Posterior vena cava (tissue), 2 donors: ENCODE data around the gene CFC1. TPM values are rescaled to one million over a fixed set of nuclear protein-coding genes. Genes with fewer than 3 reads are reported as not detected.
"Not testable (repeated sequence)": the region's sequence is repeated elsewhere in the genome, so short reads cannot be mapped to it uniquely, and the experiment has no call there.

Experiments
- DNase-seq: peaks from one replicate; pipeline ENCODE4 v3.0.0-alpha.2; 2020; ENCODE audit warnings: low spot score
- intact Hi-C, 2 donors: fragments of 100-400 bp; cut with DNase I; formaldehyde crosslinking; loops; one replicate each; pipeline versions ENCODE4 v1.14.1 to v1.14.2; 2022 to 2023
- total RNA-seq, 2 donors: library from RNA; stranded (reverse); fragmentation: NEBNext Ultra II Directional; extraction: Animal tissue kit (Norgen Biotek cat#: 25700); gene quantifications; one replicate each; pipeline ENCODE4 v1.2.1, GENCODE V29; 2021
- donor health status: DM: yes; HTN: yes; CAD: no.
- donor health status: DM: yes; HTN: yes; CAD: no.

The CFC1 gene
- total RNA-seq, 2 donors from 2014 or later: not detected

DNA sequence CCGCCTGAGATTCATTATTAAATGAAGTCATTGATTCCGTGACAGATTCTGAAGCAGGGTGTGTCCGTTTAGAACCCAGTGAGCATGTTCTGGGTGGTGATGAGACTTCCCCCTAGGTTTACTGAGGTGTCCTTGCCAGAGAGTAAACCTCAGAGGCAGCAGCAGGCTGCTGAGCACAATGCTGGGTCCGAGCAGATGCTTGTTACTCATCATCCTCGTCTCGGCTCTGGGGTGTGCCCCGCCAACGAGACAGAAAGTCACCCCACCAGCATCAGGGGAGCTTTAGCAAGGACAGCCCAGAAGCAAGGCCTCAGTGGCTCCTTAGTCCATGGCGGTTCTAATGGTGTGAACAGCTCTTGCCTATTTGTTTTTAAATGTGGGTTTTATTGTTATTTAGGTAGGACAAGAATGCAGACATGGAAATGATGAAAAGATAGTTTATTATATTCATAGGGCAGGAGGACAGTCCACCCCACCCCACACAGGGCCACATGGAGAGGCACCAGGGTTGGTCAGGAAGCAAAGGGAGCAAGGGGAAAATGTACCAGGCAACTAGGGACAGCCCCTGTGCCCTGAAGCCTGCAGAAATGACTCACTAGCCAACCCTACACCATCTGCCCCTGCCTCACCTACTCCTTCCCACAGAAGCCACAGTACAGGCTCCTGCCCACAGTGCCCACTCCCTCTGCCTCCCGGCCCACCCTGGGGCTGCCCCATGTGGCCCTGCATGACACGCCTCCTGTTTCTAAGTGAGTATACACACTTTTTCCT, 10.5 kb downstream of the CFC1 start:
- intact Hi-C loops, DNase-seq: not testable (repeated sequence)

DNA sequence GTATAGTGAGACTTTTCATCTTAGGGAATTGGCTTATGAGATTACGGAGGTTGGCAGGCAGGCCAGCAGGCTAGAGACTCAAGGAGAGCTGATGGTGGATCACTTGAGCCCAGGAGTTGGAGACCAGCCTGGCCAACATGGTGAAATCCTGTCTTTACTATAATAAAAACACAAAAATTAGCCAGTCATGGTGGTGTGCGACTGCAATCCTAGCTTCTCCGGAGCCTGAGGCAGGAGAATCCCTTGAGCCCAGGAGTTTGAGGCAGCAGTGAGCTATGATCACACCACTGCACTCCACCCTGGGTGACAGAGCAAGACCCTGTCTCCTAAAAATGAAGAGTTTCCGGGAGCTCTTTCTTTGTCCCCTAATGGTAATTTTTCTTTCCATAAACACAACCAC, 14.6 kb downstream of the CFC1 start:
- intact Hi-C loops: not testable (repeated sequence)
- peak; percentile 24 for DNase-seq

DNA sequence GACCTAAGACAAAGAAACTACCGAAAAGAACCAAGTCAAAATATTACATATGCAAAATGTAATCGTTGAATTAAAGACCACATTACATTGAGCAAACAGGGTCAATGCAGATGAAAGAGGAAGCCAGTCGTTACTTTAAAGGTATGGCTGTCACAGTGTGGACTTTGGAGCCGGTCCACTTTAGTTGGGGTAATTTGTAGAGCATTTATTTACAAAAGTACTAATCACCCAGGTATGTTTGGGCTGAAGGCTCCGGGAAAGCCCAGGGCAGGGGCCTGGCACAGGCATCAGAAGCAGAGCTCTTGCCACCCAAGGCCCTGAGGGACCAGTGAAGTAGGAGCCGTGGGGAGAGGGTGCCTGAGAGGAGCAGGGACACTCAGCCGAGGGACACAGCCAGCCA, 15.8 kb downstream of the CFC1 start:
- intact Hi-C loops, DNase-seq: not testable (repeated sequence)

- DNase-seq: peak; percentile 32
- intact Hi-C loops: not testable (repeated sequence)
Measured at GRCh38 chr2:130582970-130583369, 16.4 kb downstream of the CFC1 start.

DNA sequence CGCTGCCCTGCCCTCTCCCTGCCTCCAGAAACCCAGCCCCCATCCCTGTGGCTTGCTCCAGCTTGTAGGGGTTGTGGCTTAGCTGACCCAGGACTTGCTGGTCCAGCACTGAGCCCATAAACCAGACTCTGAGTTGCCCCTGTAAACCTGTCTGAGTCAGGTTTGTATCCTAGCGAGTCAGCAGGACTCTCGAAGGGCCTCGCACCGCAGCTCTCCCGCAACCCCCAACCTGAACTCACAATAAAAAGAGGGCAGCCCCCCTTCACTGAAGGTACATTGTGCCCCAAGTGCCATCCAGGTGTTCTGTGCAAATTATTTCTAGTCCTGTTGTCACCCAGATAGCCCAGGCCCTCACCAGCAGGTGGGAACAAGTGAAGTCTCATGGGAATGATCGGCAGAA, 17.9 kb downstream of the CFC1 start:
- peak; percentile 57 for DNase-seq
- intact Hi-C loops: not testable (repeated sequence)

DNA sequence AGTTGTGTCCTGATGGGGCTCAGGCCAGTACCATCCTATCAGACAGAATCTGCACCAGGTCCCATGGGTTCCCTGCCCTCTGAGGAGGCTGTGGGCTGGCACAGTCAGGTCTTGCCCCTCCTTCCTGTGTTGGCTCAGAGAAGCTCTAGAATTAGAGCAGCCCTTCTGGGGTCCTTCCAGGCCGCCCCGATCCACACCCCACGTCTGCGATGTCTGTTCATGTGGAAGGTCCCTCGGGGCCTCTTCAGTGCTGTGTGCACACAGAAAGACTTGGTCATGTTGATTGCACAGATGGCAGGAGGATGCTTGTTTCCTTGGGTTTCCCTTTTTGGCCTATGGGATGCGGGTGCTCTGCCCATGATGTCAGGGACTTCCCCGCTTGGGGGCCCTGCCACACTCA, 20.3 kb downstream of the CFC1 start:
- intact Hi-C loops: not testable (repeated sequence)
- DNase-seq: peak; percentile 40

GRCh38 chr2:130577559-130577958, 21.8 kb downstream of the CFC1 start:
- intact Hi-C loops: not testable (repeated sequence)

GRCh38 chr2:130576209-130576784, 23.1 kb downstream of the CFC1 start:
- intact Hi-C loops: not testable (repeated sequence)

More at GRCh38 chr2:130577559-130577958, 21.8 kb downstream of the CFC1 start:
- DNase-seq: not testable (repeated sequence)

DNA sequence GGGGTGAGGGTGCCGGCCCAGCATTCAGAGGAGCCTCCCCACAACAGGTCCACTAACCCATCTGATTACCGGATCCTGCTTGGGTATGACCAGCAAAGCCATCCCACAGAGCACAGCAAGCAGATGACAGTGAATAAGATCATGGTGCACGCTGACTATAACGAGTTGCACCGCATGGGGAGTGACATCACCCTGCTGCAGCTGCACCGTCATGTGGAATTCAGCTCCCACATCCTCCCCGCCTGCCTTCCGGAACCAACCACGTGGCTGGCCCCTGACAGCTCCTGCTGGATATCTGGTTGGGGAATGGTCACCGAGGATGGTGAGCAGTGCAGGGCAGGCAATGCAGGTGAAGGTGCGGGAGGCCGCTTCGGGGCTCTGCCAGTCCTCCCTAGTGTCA, 25.1 kb downstream of the CFC1 start:
- peak; percentile 23 for DNase-seq
- intact Hi-C loops: not testable (repeated sequence)

More at GRCh38 chr2:130576209-130576784, 23.1 kb downstream of the CFC1 start:
- DNase-seq: not testable (repeated sequence)

GRCh38 chr2:130571929-130572328, 27.4 kb downstream of the CFC1 start:
- intact Hi-C loops, DNase-seq: not testable (repeated sequence)

DNA sequence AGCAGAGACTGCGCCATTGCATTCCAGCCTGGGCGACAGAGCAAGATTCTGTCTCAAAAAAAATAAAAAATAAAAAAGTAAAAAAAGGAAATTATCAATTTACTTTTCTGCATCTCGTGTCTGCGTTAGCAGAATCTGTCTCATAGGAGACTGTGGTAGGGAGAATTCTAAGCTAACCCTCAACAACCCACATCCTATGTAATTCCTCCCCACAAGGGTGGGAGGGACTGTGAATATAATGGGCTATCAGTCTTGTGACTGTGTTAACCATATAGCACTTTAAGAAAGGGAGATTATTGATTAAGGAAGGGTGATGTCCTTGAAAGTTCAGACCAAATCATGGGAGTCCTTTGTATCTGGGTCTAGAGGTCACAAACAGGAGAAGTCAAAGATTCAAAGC, 33.2 kb downstream of the CFC1 start:
- DNase-seq, intact Hi-C loops: not testable (repeated sequence)

GRCh38 chr2:130556441-130556840, 42.9 kb downstream of the CFC1 start:
- DNase-seq, intact Hi-C loops: not testable (repeated sequence)

DNA sequence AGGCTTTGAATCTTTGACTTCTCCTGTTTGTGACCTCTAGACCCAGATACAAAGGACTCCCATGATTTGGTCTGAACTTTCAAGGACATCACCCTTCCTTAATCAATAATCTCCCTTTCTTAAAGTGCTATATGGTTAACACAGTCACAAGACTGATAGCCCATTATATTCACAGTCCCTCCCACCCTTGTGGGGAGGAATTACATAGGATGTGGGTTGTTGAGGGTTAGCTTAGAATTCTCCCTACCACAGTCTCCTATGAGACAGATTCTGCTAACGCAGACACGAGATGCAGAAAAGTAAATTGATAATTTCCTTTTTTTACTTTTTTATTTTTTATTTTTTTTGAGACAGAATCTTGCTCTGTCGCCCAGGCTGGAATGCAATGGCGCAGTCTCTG, 45.2 kb downstream of the CFC1 start:
- intact Hi-C loops, DNase-seq: not testable (repeated sequence)

GRCh38 chr2:130549475-130549874, 49.9 kb downstream of the CFC1 start:
- intact Hi-C loops, DNase-seq: not testable (repeated sequence)

- intact Hi-C loops, DNase-seq: not testable (repeated sequence)
Measured at GRCh38 chr2:130548418-130548817, 51.0 kb downstream of the CFC1 start.

DNA sequence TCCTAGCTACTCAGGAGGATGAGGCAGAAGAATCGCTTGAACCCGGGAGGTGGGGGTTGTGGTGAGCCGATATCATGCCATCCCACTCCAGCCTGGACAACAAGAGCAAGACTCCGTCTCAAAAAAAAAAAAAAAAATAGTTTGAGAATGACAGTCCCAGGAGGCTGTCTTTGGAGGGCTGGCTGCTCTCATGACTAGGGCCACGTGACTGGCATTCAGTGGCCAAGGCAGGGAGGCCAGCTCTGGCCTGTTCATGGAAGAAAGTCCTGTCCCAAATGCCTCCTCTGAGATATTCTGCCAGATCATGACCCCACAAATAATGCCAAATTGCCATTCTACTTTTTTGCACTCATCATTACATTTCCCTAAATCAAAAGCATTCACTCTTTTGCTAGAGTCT, 54.4 kb downstream of the CFC1 start:
- DNase-seq, intact Hi-C loops: not testable (repeated sequence)

- intact Hi-C loops, DNase-seq: not testable (repeated sequence)
Measured at GRCh38 chr2:130543785-130544528, 55.4 kb downstream of the CFC1 start.

DNA sequence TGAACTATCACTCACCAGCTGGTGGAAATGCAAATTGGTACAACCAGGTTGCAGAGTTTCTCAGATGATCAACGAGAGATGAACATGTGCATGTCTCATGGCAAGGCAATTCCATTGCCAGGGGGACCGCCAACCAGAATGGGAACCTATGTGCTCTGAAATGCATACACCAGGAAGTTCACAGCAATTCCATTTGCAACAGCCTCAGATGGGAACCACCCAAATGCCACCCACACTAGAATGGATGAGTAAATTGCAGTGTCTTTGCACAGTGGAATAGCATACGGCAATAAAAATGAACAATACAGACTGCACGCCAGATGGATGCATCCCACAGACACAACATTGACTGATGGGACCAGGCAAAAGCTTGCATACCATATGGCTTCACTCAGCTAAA, 56.6 kb downstream of the CFC1 start:
- intact Hi-C loops, DNase-seq: not testable (repeated sequence)
